Measurements from ENCODE around the gene CCDC9B.

- TF ChIP-seq CTCF (IDR thresholded peaks at IDR 0.05; ENCODE audit: low read length) (no peak), EZH2phosphoT487 (IDR thresholded peaks at IDR 0.05; ENCODE audit: low read length) (no peak), EZH2 (optimal IDR thresholded peaks at IDR 0.05; ENCODE audit: low read depth, low read length) (no peak)
Observed at GRCh38 chr15:40285554-40286011, 55.2 kb downstream of the CCDC9B start.
